ENCODE data around the gene C11orf52. TPM values are rescaled to one million over a fixed set of nuclear protein-coding genes. Genes with fewer than 3 reads are reported as not detected.

Gene C11orf52
- polyA plus RNA-seq, 1 donor from 2014 or later, result not detected

GRCh38 chr11:111871693-111872161, 47.0 kb upstream of the C11orf52 start:
- Histone ChIP-seq H3F3A (ENCODE audit: insufficient read depth, low read length, poor library complexity, severe bottlenecking) (peaks cover 3% of the 10 kb centered on the region), H4K20me1 (ENCODE audit: insufficient read depth) (no peaks in the 10 kb centered on the region), H3K9me2 (ENCODE audit: insufficient read depth, low read length) (no peaks in the 10 kb centered on the region), H3K9ac (ENCODE audit: low read length) (peak overlapping the region; percentile 81), H3K79me2 (replicated peaks; ENCODE audit: insufficient read depth, low read length) (peaks cover 16% of the 10 kb centered on the region), H3K36me3 (ENCODE audit: insufficient read depth, low read length) (no peaks in the 10 kb centered on the region), H2AFZ (ENCODE audit: low read depth, low read length) (peak overlapping the region; percentile 71), H3K27ac (ENCODE audit: low read length) (peak overlapping the region; percentile 80), H3K9me3 (ENCODE audit: low read length) (no peaks in the 10 kb centered on the region), H3K4me3 (ENCODE audit: low read length) (peak overlapping the region; percentile 77), H3K4me2 (ENCODE audit: low read length) (peak overlapping the region; percentile 53), H3K27me3 (ENCODE audit: insufficient read depth, low read depth, low read length) (no peaks in the 10 kb centered on the region)
- TF ChIP-seq TAF1 (IDR thresholded peaks at IDR 0.05; ENCODE audit: low read depth), result no peak
- TF ChIP-seq SMC3 (conservative IDR thresholded peaks at IDR 0.05; ENCODE audit: poor library complexity), result no peak
- no peak for TF ChIP-seq REST (IDR thresholded peaks at IDR 0.05; ENCODE audit: borderline replicate concordance)
- TF ChIP-seq MXI1 (conservative IDR thresholded peaks at IDR 0.05; ENCODE audit: poor library complexity, severe bottlenecking), result no peak
- TF ChIP-seq RAD21 (conservative IDR thresholded peaks at IDR 0.05), result no peak
- TF ChIP-seq EZH2 (IDR thresholded peaks at IDR 0.05; ENCODE audit: borderline replicate concordance, insufficient read depth, low read length, poor library complexity, severe bottlenecking), result no peak
- TF ChIP-seq EP300 (conservative IDR thresholded peaks at IDR 0.05; ENCODE audit: poor library complexity, severe bottlenecking), result no peak
- TF ChIP-seq POLR2AphosphoS5 (IDR thresholded peaks at IDR 0.05), result no peak
- no peak for TF ChIP-seq CTCF (IDR thresholded peaks at IDR 0.05; ENCODE audit: poor library complexity, severe bottlenecking)

- Histone ChIP-seq H3K36me3 (ENCODE audit: insufficient read depth, low read length) (no peaks in the 10 kb centered on the region), H3K9ac (ENCODE audit: low read length) (peak overlapping the region; percentile 91), H3F3A (ENCODE audit: insufficient read depth, low read length, poor library complexity, severe bottlenecking) (peaks cover 6% of the 10 kb centered on the region), H3K27me3 (ENCODE audit: insufficient read depth, low read depth, low read length) (no peaks in the 10 kb centered on the region), H3K4me3 (ENCODE audit: low read length) (peak overlapping the region; percentile 88), H3K27ac (ENCODE audit: low read length) (peak overlapping the region; percentile 97), H3K4me2 (ENCODE audit: low read length) (peak overlapping the region; percentile 93), H2AFZ (ENCODE audit: low read depth, low read length) (peak overlapping the region; percentile 78), H3K9me3 (ENCODE audit: low read length) (no peaks in the 10 kb centered on the region), H3K9me2 (ENCODE audit: insufficient read depth, low read length) (no peaks in the 10 kb centered on the region), H4K20me1 (ENCODE audit: insufficient read depth) (no peaks in the 10 kb centered on the region), H3K79me2 (replicated peaks; ENCODE audit: insufficient read depth, low read length) (no peaks in the 10 kb centered on the region)
- no peak for TF ChIP-seq REST (IDR thresholded peaks at IDR 0.05; ENCODE audit: borderline replicate concordance)
- no peak for TF ChIP-seq SMC3 (conservative IDR thresholded peaks at IDR 0.05; ENCODE audit: poor library complexity)
- TF ChIP-seq POLR2AphosphoS5 (IDR thresholded peaks at IDR 0.05), result no peak
- no peak for TF ChIP-seq CTCF (IDR thresholded peaks at IDR 0.05; ENCODE audit: poor library complexity, severe bottlenecking)
- no peak for TF ChIP-seq EZH2 (IDR thresholded peaks at IDR 0.05; ENCODE audit: borderline replicate concordance, insufficient read depth, low read length, poor library complexity, severe bottlenecking)
- no peak for TF ChIP-seq RAD21 (conservative IDR thresholded peaks at IDR 0.05)
- no peak for TF ChIP-seq TAF1 (IDR thresholded peaks at IDR 0.05; ENCODE audit: low read depth)
- TF ChIP-seq EP300 (conservative IDR thresholded peaks at IDR 0.05; ENCODE audit: poor library complexity, severe bottlenecking), result no peak
- TF ChIP-seq MXI1 (conservative IDR thresholded peaks at IDR 0.05; ENCODE audit: poor library complexity, severe bottlenecking), result no peak
These were observed 40.3 kb upstream of the C11orf52 start for GRCh38 chr11:111878385-111878848.

Data from neural cell (in vitro differentiated cells).